CD14-positive monocyte (primary cell): Measurements from ENCODE around the gene ING2. TPM values are rescaled to one million over a fixed set of nuclear protein-coding genes. Genes with fewer than 3 reads are reported as not detected.

ENCODE experiments used
- DNase-seq, 3 donors: peaks; one replicate each; pipeline ENCODE4 v3.0.0-alpha.2; 2011 to 2022
- H2AFZ ChIP-seq: 2 replicates; pipeline ENCODE4 v1.6.0; 2012; ENCODE audit warnings: mild to moderate bottlenecking, low read depth, low read length, inconsistent platforms; ENCODE audit not compliant: insufficient read depth, poor library complexity, severe bottlenecking
- H3K27ac ChIP-seq, 2 donors: 1 replicate in 1 of 2; 2 replicates in 1 of 2; pipeline ENCODE4 v1.5.1; 2012 to 2013; ENCODE audit warnings: low read length in 2 of 2, control low read depth in 1 of 2, inconsistent platforms in 1 of 2, low read depth in 1 of 2, mild to moderate bottlenecking in 1 of 2
- H3K27me3 ChIP-seq, 2 donors: one replicate each; pipeline versions ENCODE4 v1.6.0 to v1.6.1; 2011 to 2013; ENCODE audit warnings: low read length in 2 of 2; ENCODE audit not compliant: control insufficient read depth in 2 of 2, insufficient read depth in 2 of 2
- H3K36me3 ChIP-seq, 2 donors: replicated peaks in 1 of 2; 1 replicate in 1 of 2; 2 replicates in 1 of 2; pipeline versions ENCODE4 v1.5.1 to v1.6.1; 2012 to 2013; ENCODE audit warnings: low read length in 2 of 2, control low read depth in 1 of 2, inconsistent platforms in 1 of 2, mild to moderate bottlenecking in 1 of 2; ENCODE audit not compliant: insufficient read depth in 2 of 2, control insufficient read depth in 1 of 2
- H3K4me1 ChIP-seq, 2 donors: 1 replicate in 1 of 2; 2 replicates in 1 of 2; pipeline versions ENCODE4 v1.5.1 to v1.6.1; 2012 to 2013; ENCODE audit warnings: low read length in 2 of 2, control low read depth in 1 of 2, inconsistent platforms in 1 of 2, mild to moderate bottlenecking in 1 of 2, moderate library complexity in 1 of 2; ENCODE audit not compliant: insufficient read depth in 2 of 2, control insufficient read depth in 1 of 2
- H3K4me2 ChIP-seq: replicated peaks from 2 replicates; pipeline ENCODE3; 2012; ENCODE audit warnings: low read length, moderate library complexity, mild to moderate bottlenecking; ENCODE audit not compliant: poor library complexity, severe bottlenecking; ENCODE audit errors: extremely low read depth
- H3K4me3 ChIP-seq, 3 experiments: fragments of 200-600 bp in 1 of 3; sonication (generic) in 1 of 3; replicated peaks in 1 of 3; 1 replicate in 2 of 3; 2 replicates in 1 of 3; pipeline ENCODE4 v1.5.1; 2011 to 2013; ENCODE audit warnings: low read length in 3 of 3, mild to moderate bottlenecking in 3 of 3, control low read depth in 2 of 3, low read depth in 2 of 3, inconsistent platforms in 1 of 3, moderate library complexity in 1 of 3
- H3K79me2 ChIP-seq: 2 replicates; pipeline ENCODE4 v1.6.0; 2012; ENCODE audit warnings: mild to moderate bottlenecking, control low read depth, inconsistent platforms, low read length, moderate library complexity; ENCODE audit not compliant: insufficient read depth
- H3K9ac ChIP-seq: 2 replicates; pipeline ENCODE4 v1.6.0; 2017; ENCODE audit warnings: low read length, mild to moderate bottlenecking; ENCODE audit not compliant: insufficient read depth, poor library complexity, severe bottlenecking
- H3K9me3 ChIP-seq, 2 donors: replicated peaks in 1 of 2; 1 replicate in 1 of 2; 2 replicates in 1 of 2; pipeline versions ENCODE4 v1.5.1 to v1.6.1; 2012 to 2013; ENCODE audit warnings: low read length in 2 of 2, control low read depth in 1 of 2; ENCODE audit not compliant: control insufficient read depth in 1 of 2, insufficient read depth in 1 of 2
- H4K20me1 ChIP-seq: 2 replicates; pipeline ENCODE4 v1.6.0; 2012; ENCODE audit warnings: mild to moderate bottlenecking, low read length, control low read depth, moderate library complexity; ENCODE audit not compliant: insufficient read depth
- H3K27ac Mint-ChIP-seq, 7 donors: one replicate each; pipeline ENCODE4 v1.8.0; 2020; ENCODE audit warnings: mild to moderate bottlenecking in 7 of 7, mixed read lengths in 7 of 7, moderate library complexity in 6 of 7, inconsistent platforms in 2 of 7
- H3K27me3 Mint-ChIP-seq, 3 donors: one replicate each; pipeline ENCODE4 v1.8.0; 2021 to 2022; ENCODE audit warnings: low read depth in 3 of 3, mild to moderate bottlenecking in 3 of 3, mixed read lengths in 3 of 3, moderate library complexity in 3 of 3, inconsistent platforms in 1 of 3
- H3K36me3 Mint-ChIP-seq, 2 donors: one replicate each; pipeline ENCODE4 v1.8.0; 2020; ENCODE audit warnings: mixed read lengths in 2 of 2, inconsistent platforms in 1 of 2, mild to moderate bottlenecking in 1 of 2
- H3K4me1 Mint-ChIP-seq: one replicate; pipeline ENCODE4 v1.8.0; 2020; ENCODE audit warnings: mild to moderate bottlenecking, mixed read lengths
- H3K4me3 Mint-ChIP-seq, 2 donors: one replicate each; pipeline ENCODE4 v1.8.0; 2020; ENCODE audit warnings: mild to moderate bottlenecking in 2 of 2, mixed read lengths in 2 of 2, moderate library complexity in 1 of 2
- H3K9me3 Mint-ChIP-seq, 7 donors: one replicate each; pipeline ENCODE4 v1.8.0; 2020 to 2022; ENCODE audit warnings: mixed read lengths in 7 of 7, mild to moderate bottlenecking in 6 of 7, moderate library complexity in 6 of 7, inconsistent platforms in 2 of 7
- WGBS: methylation state at CpG from one replicate; pipeline ENCODE4 v1.1.5; 2013; ENCODE audit warnings: missing lambda C conversion rate; ENCODE audit not compliant: insufficient coverage; 5-methylcytosine and 5-hydroxymethylcytosine counted together
- intact Hi-C, 2 donors: fragments of 100-400 bp; cut with micrococcal nuclease; formaldehyde crosslinking; loops; one replicate each; pipeline versions ENCODE4 v1.15.0 to v1.15.1; 2023
- polyA plus RNA-seq, 3 donors: library from polyadenylated mRNA; depleted of rRNA in 1 of 3; unstranded in 2 of 3; stranded (reverse) in 1 of 3; fragments of 300-500 nt in 2 of 3; fragments of >200 nt in 1 of 3; fragmentation: Illumina TruSeq in 2 of 3; gene quantifications; 1 replicate in 2 of 3; 2 replicates in 1 of 3; pipeline ENCODE4 v1.2.3, GENCODE V29; 2012 to 2021
- TF ChIP-seq, protein P1 (sequence below): fragments of 200-600 bp; IDR thresholded peaks from one replicate; pipeline ENCODE4 v1.8.0; 2022; ENCODE audit warnings: antibody characterized with exemption, mild to moderate bottlenecking

ING2 gene
- polyA plus RNA-seq, 3 donors, result 6.6 to 12.2 (median 10.5) TPM

DNA sequence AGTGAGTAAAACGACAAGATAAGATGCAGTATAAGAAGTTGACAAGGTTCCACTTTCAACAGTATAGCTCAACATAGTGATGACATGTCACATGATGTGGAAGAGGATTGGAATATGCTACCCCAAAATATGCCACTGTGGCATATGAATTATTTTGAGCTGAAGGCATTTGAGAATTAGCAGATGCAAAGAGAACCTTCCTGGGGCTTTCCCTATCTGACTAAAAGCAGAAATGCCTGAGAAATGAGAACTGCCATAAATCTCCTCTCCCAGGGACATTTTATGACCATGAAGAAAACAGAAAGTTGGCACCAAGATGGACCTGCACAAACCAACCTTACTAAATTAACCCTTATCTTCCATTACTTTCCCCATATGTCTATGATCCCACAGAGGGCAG is 35.6 kb upstream of the ING2 start:
- Histone ChIP-seq H2AFZ (no peak overlapping the region), H3K4me2 (no peak overlapping the region), H4K20me1 (no peaks in the 10 kb centered on the region), H3K27me3 (no peaks in the 10 kb centered on the region), H3K79me2 (no peaks in the 10 kb centered on the region), H3K4me1 (peaks cover 15 to 17% of the 10 kb centered on the region in 2 donors), H3K9ac (no peak overlapping the region), H3K36me3 (no peaks in the 10 kb centered on the region), H3K4me3 (no peak overlapping the region), H3K9me3 (peaks cover 0 to 8% of the 10 kb centered on the region in 2 donors), H3K27ac (no peak overlapping the region)
- TF ChIP-seq, protein P1, sequence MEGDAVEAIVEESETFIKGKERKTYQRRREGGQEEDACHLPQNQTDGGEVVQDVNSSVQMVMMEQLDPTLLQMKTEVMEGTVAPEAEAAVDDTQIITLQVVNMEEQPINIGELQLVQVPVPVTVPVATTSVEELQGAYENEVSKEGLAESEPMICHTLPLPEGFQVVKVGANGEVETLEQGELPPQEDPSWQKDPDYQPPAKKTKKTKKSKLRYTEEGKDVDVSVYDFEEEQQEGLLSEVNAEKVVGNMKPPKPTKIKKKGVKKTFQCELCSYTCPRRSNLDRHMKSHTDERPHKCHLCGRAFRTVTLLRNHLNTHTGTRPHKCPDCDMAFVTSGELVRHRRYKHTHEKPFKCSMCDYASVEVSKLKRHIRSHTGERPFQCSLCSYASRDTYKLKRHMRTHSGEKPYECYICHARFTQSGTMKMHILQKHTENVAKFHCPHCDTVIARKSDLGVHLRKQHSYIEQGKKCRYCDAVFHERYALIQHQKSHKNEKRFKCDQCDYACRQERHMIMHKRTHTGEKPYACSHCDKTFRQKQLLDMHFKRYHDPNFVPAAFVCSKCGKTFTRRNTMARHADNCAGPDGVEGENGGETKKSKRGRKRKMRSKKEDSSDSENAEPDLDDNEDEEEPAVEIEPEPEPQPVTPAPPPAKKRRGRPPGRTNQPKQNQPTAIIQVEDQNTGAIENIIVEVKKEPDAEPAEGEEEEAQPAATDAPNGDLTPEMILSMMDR, result no peak
- H3K9me3 Mint-ChIP-seq, result peaks cover 6 to 21% (median 15%) of the 10 kb centered on the region in 7 donors
- peak; percentile 15 to 47 (median 30) for DNase-seq
- H3K4me3 Mint-ChIP-seq, result no peak overlapping the region
- H3K27me3 Mint-ChIP-seq, result peaks cover 0 to 1% (median 0%) of the 10 kb centered on the region in 3 donors
- H3K27ac Mint-ChIP-seq, result peak overlapping the region in 5 of 7 donors; percentile 5 to 70 (median 60)
- no peaks in the 10 kb centered on the region for H3K36me3 Mint-ChIP-seq
- peaks cover 24% of the 10 kb centered on the region for H3K4me1 Mint-ChIP-seq
- intact Hi-C loops, result no loop called here
- WGBS, result no CpG with 5 or more reads among the region's 1 CpG

DNA sequence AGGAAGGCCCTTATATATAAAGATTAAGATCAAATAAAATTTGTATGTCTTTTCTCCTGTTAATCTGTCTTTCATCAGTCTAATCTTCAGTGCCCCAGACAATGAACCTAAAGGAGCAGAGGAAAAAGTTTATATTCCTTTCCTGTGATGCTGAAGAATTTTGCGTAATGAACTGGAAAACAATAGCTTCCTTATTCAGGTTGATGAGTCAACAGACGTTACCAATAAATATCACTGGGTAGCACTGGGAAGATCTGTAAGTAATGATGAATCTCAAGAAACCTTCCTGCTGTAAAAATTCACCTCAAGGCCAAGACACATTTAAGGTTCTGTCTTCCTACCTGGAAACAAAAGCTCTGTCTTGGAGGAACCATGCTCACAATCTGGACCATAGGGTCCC is 34.9 kb upstream of the ING2 start:
- Histone ChIP-seq H3K27ac (no peak overlapping the region), H3K9ac (no peak overlapping the region), H3K27me3 (no peaks in the 10 kb centered on the region), H3K4me2 (no peak overlapping the region), H3K9me3 (peaks cover 0 to 8% of the 10 kb centered on the region in 2 donors), H3K4me3 (no peak overlapping the region), H3K36me3 (no peaks in the 10 kb centered on the region), H3K79me2 (no peaks in the 10 kb centered on the region), H3K4me1 (peaks cover 15 to 17% of the 10 kb centered on the region in 2 donors), H2AFZ (no peak overlapping the region), H4K20me1 (no peaks in the 10 kb centered on the region)
- peaks cover 0 to 1% (median 0%) of the 10 kb centered on the region in 3 donors for H3K27me3 Mint-ChIP-seq
- H3K9me3 Mint-ChIP-seq, result peaks cover 6 to 21% (median 14%) of the 10 kb centered on the region in 7 donors
- TF ChIP-seq, protein P1, result no peak
- peaks cover 24% of the 10 kb centered on the region for H3K4me1 Mint-ChIP-seq
- no peak overlapping the region for H3K4me3 Mint-ChIP-seq
- H3K36me3 Mint-ChIP-seq, result no peaks in the 10 kb centered on the region
- intact Hi-C loops, result no loop called here
- DNase-seq, result peak in 1 of 3 donors; percentile 24
- H3K27ac Mint-ChIP-seq, result peak overlapping the region in 1 of 7 donors; percentile 68
- no CpG with 5 or more reads among the region's 2 CpGs for WGBS
